ENCODE results near the gene CSTF3. TPM values are rescaled to one million over a fixed set of nuclear protein-coding genes. Genes with fewer than 3 reads are reported as not detected.

CSTF3 gene
- total RNA-seq = 1 to 10 TPM; 5.5 to 8.7 TPM

DNA sequence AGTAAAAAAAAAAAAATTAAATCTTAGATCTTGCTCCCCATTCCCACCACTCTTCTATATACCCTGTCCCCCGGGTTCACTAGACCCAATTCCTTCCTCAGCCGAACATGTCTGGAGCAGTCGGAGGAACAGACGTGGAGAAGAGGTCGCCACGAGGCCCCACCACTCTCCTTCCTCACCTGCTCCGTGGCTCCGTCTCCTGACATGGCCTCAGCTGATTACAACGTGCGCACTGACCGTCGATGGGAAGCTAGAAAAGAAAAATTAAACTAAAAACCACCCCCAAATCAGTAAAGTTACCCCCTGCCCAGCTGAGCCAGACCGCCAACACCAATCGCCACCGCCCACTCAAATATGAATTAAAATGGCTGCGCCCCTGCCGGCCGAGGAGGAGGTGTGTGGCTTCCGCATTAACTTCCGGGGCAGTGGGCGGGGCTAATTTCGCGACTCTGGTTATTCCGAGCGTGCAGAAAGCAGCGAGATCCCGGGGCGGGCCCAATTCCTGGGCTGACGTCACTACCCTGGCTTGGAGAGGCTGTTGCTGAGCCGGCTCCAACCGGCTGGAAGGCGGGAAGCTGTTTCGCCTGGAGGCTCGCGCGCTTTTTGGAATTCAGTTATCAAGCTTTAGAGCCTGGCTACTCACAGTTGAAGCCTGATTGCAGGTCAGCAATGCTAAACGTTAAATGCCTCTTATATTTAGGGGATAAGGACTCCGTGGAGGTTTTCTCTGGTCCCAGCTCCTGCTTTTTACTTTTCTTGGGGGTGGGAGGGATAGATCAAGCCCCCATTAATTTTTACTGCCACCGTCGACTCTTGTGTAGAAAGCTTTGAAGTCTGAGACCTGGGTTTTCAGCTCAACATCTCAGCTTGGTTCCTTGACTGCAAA, at the start of gene CSTF3:
CSTF3 (minus strand) TSS at position 361 of the 886 bp plus-strand sequence; CDS start at position 206, 155 bp downstream.
- Histone ChIP-seq H3K36me3 (no peaks in the 10 kb centered on the region), H3K4me3 (peak within 1 kb of the TSS; percentile 60 to 74), H3K9me3 (no peaks in the 10 kb centered on the region), H3K27ac (peak within 1 kb of the TSS; percentile 73 to 85), H3K4me1 (peaks cover 0 to 26% of the 10 kb centered on the region in 2 donors), H3K27me3 (no peaks in the 10 kb centered on the region)
- peak; percentile 100 for DNase-seq (ENCODE audit: low spot score)
- TF ChIP-seq, protein P1, sequence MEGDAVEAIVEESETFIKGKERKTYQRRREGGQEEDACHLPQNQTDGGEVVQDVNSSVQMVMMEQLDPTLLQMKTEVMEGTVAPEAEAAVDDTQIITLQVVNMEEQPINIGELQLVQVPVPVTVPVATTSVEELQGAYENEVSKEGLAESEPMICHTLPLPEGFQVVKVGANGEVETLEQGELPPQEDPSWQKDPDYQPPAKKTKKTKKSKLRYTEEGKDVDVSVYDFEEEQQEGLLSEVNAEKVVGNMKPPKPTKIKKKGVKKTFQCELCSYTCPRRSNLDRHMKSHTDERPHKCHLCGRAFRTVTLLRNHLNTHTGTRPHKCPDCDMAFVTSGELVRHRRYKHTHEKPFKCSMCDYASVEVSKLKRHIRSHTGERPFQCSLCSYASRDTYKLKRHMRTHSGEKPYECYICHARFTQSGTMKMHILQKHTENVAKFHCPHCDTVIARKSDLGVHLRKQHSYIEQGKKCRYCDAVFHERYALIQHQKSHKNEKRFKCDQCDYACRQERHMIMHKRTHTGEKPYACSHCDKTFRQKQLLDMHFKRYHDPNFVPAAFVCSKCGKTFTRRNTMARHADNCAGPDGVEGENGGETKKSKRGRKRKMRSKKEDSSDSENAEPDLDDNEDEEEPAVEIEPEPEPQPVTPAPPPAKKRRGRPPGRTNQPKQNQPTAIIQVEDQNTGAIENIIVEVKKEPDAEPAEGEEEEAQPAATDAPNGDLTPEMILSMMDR (IDR thresholded peaks at IDR 0.05) = peak in 1 of 2 donors; percentile 63

DNA sequence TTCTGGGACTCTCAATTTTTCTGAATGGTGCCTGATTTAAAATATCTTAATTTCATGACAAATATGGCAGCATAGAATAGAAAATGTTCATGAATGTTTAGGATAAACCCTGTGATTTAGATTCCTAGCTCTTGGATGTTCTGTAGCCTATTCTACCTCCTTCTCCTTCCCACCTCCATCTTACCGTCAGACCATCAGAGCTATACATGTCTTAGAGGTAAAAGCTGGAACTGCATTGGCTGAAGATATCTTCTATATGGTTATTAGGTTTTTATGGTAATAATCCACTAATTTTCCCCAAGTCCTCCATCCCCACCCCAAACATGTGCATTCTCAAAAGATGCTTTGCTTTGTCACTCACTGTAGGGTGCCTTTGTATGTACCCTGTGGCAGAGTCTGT, 46.9 kb upstream of the CSTF3 start:
- DNase-seq (ENCODE audit: low spot score) = no peak
- Histone ChIP-seq H3K4me3 (no peak overlapping the region), H3K4me1 (peaks cover 0 to 7% of the 10 kb centered on the region in 2 donors), H3K27me3 (no peaks in the 10 kb centered on the region), H3K27ac (peak overlapping the region in 1 of 2 donors; percentile 45), H3K36me3 (no peaks in the 10 kb centered on the region), H3K9me3 (no peaks in the 10 kb centered on the region)
- TF ChIP-seq, protein P1 (IDR thresholded peaks at IDR 0.05) = no peak

DNA sequence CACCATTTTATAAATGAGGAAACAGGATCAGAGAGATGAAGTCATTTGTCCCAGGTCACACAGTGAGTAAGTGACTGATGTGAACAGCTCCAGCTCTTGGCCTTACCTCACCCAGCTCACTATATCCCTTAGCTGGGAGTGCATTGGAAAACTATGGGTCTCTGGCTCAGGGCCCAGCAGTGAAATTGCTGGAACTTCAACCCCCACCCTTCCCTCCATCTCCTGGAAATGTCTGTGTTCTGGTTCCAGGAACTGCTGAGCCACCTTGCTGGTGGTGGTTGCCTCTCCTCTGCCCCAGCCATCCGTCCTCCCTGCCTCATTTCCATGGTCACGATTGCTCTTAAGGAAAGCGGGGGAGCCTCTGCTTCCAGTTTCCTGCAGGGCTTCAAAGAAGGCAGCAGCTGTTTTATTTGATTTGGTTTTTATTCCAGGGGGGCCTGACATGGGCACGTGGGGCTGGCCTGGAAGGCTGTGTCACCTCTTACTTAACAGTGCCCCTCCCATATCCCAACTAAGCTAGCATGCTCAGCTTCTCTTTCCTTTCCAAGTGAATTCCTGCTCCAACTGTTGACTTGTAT, 46.2 kb upstream of the CSTF3 start:
- peak overlapping the region in 1 of 2 donors; percentile 45 for H3K27ac ChIP-seq
- peaks cover 0 to 7% of the 10 kb centered on the region in 2 donors for H3K4me1 ChIP-seq
- no peaks in the 10 kb centered on the region for H3K9me3 ChIP-seq
- TF ChIP-seq, protein P1 (IDR thresholded peaks at IDR 0.05) = no peak
- no peaks in the 10 kb centered on the region for H3K27me3 ChIP-seq
- H3K4me3 ChIP-seq = no peak overlapping the region
- no peaks in the 10 kb centered on the region for H3K36me3 ChIP-seq
- no peak for DNase-seq (ENCODE audit: low spot score)

DNA sequence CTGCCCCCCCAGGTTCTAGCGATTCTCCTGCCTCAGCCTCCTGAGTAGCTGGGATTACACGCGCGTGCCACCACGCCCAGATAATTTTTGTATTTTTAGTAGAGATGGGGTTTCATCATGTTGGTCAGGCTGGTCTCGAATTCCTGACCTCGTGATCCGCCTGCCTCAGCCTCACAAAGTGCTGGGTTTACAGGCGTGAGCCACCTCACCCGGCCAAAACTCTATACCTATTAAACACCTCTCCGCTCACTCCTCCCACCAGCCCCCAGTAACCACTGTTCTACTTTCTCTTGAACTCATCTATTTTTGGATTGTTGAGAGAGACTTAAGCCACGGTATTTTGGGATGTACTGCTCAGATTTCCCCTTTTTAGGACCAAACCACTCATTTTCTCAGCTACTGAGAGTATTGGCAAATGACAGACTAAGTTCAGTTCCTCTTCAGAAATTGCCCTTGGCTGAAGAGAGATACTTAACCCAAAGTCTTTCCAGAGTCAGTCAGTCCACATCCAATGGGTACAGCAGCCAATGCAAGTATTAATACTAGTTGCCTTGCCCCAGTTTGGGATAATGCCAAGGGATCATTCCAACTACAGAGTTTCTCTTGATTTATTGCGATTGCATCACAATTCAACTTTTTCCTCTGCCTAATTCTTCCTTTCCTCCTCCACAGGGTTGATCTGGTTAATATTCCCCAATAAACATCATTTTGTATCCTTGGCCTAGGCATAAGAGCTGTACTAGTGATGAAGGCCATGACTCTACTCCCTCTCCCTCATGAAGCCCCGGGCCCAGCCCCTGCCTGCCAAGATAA, 36.8 kb upstream of the CSTF3 start:
- no peak for DNase-seq (ENCODE audit: low spot score)
- H3K4me1 ChIP-seq = no peaks in the 10 kb centered on the region
- H3K4me3 ChIP-seq = no peak overlapping the region
- TF ChIP-seq, protein P1 (IDR thresholded peaks at IDR 0.05) = no peak
- H3K9me3 ChIP-seq = no peaks in the 10 kb centered on the region
- no peaks in the 10 kb centered on the region for H3K36me3 ChIP-seq
- H3K27ac ChIP-seq = no peak overlapping the region
- no peaks in the 10 kb centered on the region for H3K27me3 ChIP-seq

DNA sequence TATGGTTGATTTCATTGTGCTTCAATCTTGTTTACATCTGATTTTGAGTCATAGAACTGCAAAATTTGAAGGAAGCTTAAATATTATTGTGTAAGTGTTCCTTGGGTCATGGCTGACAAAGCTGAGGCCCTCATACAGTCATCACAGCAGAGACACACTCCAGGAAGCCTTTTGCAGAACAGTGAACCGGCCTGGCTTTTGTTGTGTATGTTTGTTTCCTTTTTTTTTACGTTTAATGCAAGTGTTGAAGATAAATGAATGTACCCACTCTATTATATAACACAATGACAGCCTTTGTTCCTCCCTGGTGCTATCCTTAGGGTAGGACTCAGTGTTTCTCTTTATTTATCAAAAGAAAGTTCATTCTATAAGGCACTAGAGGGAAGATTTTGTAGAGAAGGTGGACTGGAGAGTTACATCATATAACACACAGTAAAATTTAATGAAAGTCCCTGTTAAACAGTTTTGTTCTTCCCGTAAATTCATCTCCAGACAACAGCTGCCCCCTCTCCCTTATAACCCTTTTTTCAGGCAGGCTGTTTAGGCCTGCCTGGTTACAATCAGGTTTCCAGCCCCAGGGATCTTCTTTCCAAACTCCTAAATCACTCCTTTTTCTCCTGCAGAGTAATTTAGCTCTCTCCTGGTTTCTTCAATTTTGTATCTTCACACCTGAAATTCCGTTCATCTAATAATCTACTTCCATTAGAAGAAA, 34.3 kb upstream of the CSTF3 start:
- H3K27ac ChIP-seq = no peak overlapping the region
- H3K27me3 ChIP-seq = no peaks in the 10 kb centered on the region
- DNase-seq (ENCODE audit: low spot score) = no peak
- H3K4me3 ChIP-seq = no peak overlapping the region
- H3K4me1 ChIP-seq = no peaks in the 10 kb centered on the region
- no peaks in the 10 kb centered on the region for H3K36me3 ChIP-seq
- TF ChIP-seq, protein P1 (IDR thresholded peaks at IDR 0.05) = no peak
- H3K9me3 ChIP-seq = no peaks in the 10 kb centered on the region
